Activated CD4-positive, alpha-beta T cell treated with anti-CD3 and anti-CD28 coated beads, Interleukin-2, Interleukin-6, amounts not matched to agents 100 ng/mL and 50 ng/mL, durations not matched to agents 16 hours and 8 hours (primary cell): ENCODE data around the gene SRRM1.
"Not testable (repeated sequence)": the region's sequence is repeated elsewhere in the genome, so short reads cannot be mapped to it uniquely, and the experiment has no call there.

ENCODE experiments used
- DNase-seq: peaks from one replicate; pipeline ENCODE4 v3.0.0-alpha.2; 2020

SRRM1 gene

GRCh38 chr1:24696756-24697330 lies 53.7 kb downstream of the SRRM1 start:
- DNase-seq: no peak

GRCh38 chr1:24697453-24698001 lies 54.4 kb downstream of the SRRM1 start:
- DNase-seq: not testable (repeated sequence)

- DNase-seq: not testable (repeated sequence)
These were observed 55.2 kb downstream of the SRRM1 start for GRCh38 chr1:24698326-24698725.

GRCh38 chr1:24699628-24700027 lies 56.5 kb downstream of the SRRM1 start:
- no peak for DNase-seq

GRCh38 chr1:24702511-24703293 lies 59.6 kb downstream of the SRRM1 start:
- DNase-seq: no peak

- DNase-seq: no peak
These were observed 61.5 kb downstream of the SRRM1 start for GRCh38 chr1:24704411-24705259.

GRCh38 chr1:24705260-24706073 lies 62.4 kb downstream of the SRRM1 start:
- peak; percentile 44 for DNase-seq

- not testable (repeated sequence) for DNase-seq
These were observed 62.9 kb downstream of the SRRM1 start for GRCh38 chr1:24706074-24706389.

GRCh38 chr1:24707687-24708086 lies 64.6 kb downstream of the SRRM1 start:
- no peak for DNase-seq

GRCh38 chr1:24708938-24709337 lies 65.8 kb downstream of the SRRM1 start:
- DNase-seq: no peak

- peak; percentile 40 for DNase-seq
These were observed 66.8 kb downstream of the SRRM1 start for GRCh38 chr1:24709791-24710441.

- DNase-seq: no peak
These were observed 68.2 kb downstream of the SRRM1 start for GRCh38 chr1:24711329-24711728.

- no peak for DNase-seq
These were observed 70.1 kb downstream of the SRRM1 start for GRCh38 chr1:24713176-24713575.

- DNase-seq: no peak
These were observed 70.6 kb downstream of the SRRM1 start for GRCh38 chr1:24713736-24714135.

GRCh38 chr1:24714859-24715520 lies 71.9 kb downstream of the SRRM1 start:
- no peak for DNase-seq

GRCh38 chr1:24715658-24716057 lies 72.6 kb downstream of the SRRM1 start:
- no peak for DNase-seq

GRCh38 chr1:24717887-24718650 lies 75.0 kb downstream of the SRRM1 start:
- no peak for DNase-seq

- no peak for DNase-seq
These were observed 77.0 kb downstream of the SRRM1 start for GRCh38 chr1:24720152-24720551.

GRCh38 chr1:24721533-24721932 lies 78.4 kb downstream of the SRRM1 start:
- no peak for DNase-seq
